ENCODE measurements around the gene CFAP20DC. TPM values are rescaled to one million over a fixed set of nuclear protein-coding genes. Genes with fewer than 3 reads are reported as not detected.

Gene CFAP20DC
- total RNA-seq, 1 donor = 7.3 TPM

DNA sequence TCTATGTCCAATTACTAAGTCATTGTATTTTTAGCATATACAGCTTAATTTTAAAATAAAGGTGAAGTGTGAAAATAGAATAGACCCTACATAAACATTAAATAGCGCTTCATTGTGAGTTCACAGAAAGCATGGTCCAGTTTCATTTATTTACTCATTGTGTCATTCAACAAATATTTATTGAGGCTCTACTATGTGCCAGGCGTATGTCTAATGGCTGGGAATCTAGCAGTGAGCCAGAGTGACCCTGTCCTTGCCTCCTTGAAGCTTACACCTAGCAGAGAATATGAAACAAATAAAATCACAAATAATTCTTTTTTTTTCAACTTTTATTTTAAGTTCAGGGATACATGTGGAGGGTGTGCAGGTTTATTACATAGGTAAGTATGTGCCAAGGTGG, 161.7 kb downstream of the CFAP20DC start:
- TF ChIP-seq, protein P1, sequence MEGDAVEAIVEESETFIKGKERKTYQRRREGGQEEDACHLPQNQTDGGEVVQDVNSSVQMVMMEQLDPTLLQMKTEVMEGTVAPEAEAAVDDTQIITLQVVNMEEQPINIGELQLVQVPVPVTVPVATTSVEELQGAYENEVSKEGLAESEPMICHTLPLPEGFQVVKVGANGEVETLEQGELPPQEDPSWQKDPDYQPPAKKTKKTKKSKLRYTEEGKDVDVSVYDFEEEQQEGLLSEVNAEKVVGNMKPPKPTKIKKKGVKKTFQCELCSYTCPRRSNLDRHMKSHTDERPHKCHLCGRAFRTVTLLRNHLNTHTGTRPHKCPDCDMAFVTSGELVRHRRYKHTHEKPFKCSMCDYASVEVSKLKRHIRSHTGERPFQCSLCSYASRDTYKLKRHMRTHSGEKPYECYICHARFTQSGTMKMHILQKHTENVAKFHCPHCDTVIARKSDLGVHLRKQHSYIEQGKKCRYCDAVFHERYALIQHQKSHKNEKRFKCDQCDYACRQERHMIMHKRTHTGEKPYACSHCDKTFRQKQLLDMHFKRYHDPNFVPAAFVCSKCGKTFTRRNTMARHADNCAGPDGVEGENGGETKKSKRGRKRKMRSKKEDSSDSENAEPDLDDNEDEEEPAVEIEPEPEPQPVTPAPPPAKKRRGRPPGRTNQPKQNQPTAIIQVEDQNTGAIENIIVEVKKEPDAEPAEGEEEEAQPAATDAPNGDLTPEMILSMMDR (IDR thresholded peaks at IDR 0.05; ENCODE audit: insufficient read depth, low read length) = no peak
- no peak for DNase-seq (ENCODE audit: low read depth)
- no peak overlapping the region for H3K4me3 ChIP-seq (ENCODE audit: low read depth, low read length)

DNA sequence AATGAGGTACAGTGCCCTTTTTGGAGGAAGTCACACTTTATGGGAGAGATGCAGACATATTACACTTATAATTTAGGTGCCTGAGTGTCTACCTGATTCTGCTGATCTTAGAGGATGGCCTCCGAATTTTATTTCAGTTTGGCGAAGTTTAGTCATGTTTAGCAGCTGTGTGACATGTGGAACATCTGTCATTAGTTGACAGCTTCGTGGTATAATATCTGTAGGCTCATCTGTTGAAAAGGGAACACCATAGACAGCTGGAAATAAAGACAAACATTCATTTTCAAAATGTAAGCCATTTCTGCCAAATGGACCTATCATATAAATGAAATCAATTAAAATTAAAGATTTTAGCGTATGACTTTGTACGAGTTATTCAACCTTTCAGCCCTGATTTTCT, 165.4 kb downstream of the CFAP20DC start:
- H3K4me3 ChIP-seq (ENCODE audit: low read depth, low read length) = no peak overlapping the region
- TF ChIP-seq, protein P1 (IDR thresholded peaks at IDR 0.05; ENCODE audit: insufficient read depth, low read length) = no peak
- no peak for DNase-seq (ENCODE audit: low read depth)

DNA sequence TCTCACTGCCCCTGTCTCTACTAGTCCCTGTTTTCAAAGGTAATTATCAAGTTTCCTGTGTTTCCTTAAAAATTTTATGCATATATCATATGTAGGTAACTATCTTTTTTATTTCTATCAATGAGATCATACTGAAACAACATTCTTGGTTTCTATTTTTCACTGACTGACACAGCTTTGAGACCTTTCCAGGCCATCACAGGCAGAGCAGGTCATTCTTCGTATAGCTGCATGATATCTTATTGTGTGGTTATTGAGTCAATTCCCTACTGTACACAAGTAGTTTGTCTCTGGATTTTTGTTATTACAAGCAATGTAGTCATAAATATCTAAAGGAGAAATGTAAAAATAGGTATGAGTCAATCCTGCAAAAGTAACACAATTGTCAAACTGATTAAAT, 169.6 kb downstream of the CFAP20DC start:
- no peak overlapping the region for H3K4me3 ChIP-seq (ENCODE audit: low read depth, low read length)
- peak; percentile 41 for DNase-seq (ENCODE audit: low read depth)
- TF ChIP-seq, protein P1 (IDR thresholded peaks at IDR 0.05; ENCODE audit: insufficient read depth, low read length) = no peak

DNA sequence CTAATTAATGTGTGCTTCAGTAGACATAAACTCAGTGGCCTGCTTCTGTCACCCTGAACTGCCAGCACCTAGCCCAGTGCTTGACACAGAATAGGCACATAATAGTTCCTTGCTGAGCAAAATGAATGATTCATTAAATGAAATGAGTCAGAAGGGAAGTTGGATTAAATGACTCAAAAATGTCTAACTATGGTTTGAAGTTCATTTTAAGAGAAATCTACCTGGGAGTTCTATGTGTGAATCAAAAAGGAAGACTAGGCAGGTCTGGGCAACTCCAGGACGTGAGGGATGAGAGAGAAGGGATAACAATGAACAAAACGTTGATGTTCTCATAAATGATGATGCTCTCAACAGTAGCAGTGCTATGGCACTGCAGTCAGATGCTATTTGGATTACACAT, 175.0 kb downstream of the CFAP20DC start:
- peak; percentile 27 for DNase-seq (ENCODE audit: low read depth)
- TF ChIP-seq, protein P1 (IDR thresholded peaks at IDR 0.05; ENCODE audit: insufficient read depth, low read length) = no peak
- H3K4me3 ChIP-seq (ENCODE audit: low read depth, low read length) = no peak overlapping the region

DNA sequence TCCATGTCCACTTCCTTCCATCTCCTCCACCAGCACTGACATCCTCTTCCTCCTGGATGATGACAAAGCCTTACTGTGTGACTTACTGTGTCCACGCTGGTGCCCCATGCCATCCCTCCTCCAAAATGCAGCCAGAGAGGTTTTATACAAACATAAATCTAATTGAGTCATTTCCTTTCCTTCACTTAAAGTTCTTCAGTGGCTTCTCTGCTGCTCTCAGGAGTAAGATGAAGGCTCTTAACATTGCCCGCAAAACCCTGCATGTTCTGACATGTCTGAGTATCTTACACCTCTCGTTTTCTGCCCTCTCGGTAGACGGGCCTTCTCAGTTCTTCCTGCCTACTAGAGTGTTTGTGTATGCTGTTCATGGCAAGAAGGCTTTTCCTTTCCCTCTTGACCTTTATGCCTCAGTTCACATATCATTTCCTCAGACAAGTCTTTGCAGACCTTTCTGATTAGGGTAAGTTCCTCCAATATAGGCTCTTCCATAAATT, 175.5 kb downstream of the CFAP20DC start:
- no peak overlapping the region for H3K4me3 ChIP-seq (ENCODE audit: low read depth, low read length)
- TF ChIP-seq, protein P1 (IDR thresholded peaks at IDR 0.05; ENCODE audit: insufficient read depth, low read length) = no peak
- no peak for DNase-seq (ENCODE audit: low read depth)

DNA sequence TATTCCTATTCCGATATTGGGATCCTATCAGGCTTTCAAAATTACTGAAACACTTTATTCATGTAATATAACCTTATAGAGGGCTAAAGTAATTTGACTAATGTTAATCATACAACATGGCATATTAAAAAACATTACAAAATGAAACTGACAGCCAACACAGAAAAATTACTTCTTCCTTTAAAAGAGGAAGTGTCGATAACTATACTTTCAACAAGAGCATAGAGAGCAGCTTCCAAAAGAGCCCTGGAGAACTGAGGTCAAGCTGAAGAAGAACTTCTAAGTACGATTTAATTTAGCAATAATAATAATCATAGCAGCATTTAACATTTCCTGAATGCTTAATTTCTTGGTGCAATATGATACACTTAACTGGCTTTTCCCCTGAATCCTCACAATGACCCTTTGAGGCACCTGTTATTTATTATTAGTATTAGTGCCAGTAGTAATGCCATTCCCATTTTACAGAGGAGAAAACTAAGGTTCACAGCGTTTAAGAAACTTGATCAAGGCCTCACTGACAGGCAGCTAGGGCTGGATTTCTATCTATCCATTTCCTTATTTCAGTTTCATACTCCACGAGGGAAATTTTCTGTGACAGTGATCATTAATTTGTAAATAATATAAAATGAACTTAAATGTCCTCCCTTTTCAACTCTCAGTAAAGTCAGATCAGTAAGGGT, 181.6 kb downstream of the CFAP20DC start:
- TF ChIP-seq, protein P1 (IDR thresholded peaks at IDR 0.05; ENCODE audit: insufficient read depth, low read length) = no peak
- no peak overlapping the region for H3K4me3 ChIP-seq (ENCODE audit: low read depth, low read length)
- DNase-seq (ENCODE audit: low read depth) = no peak

DNA sequence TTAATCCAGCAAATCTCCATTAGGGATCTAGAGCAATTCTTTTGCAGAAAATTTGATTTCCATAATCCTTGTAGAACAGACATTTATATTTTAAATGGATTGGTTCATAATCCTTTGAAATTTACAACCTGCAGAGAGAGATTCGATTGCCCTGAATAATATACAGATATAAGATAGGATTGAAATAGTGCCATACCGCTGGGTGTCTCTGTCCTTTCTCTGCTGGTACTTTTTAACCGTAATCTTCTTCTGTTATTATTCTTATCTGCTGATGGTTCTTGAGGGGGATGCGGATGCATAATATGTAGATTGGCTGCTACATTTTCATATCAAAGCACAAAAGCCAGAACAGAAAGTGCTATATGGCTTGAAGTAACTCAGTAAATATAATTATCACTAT, 182.2 kb downstream of the CFAP20DC start:
- TF ChIP-seq, protein P1 (IDR thresholded peaks at IDR 0.05; ENCODE audit: insufficient read depth, low read length) = no peak
- DNase-seq (ENCODE audit: low read depth) = no peak
- no peak overlapping the region for H3K4me3 ChIP-seq (ENCODE audit: low read depth, low read length)
